Measurements from ENCODE around the gene HSPH1.

The HSPH1 gene

GRCh38 chr13:31129419-31129818, 32.3 kb downstream of the HSPH1 start:
- DNase-seq (ENCODE audit: low read depth, low spot score): no peak
- Histone ChIP-seq H3K4me1 (ENCODE audit: insufficient read depth, insufficient read length) (peaks cover 3% of the 10 kb centered on the region), H3K27me3 (ENCODE audit: insufficient read depth, insufficient read length) (no peaks in the 10 kb centered on the region), H3K9ac (ENCODE audit: insufficient read length, low read depth) (no peak overlapping the region), H3K4me3 (ENCODE audit: insufficient read length, low read depth) (no peak overlapping the region), H3K9me3 (ENCODE audit: insufficient read depth, low read length) (no peaks in the 10 kb centered on the region), H3K36me3 (ENCODE audit: insufficient read depth, insufficient read length, low read length) (no peaks in the 10 kb centered on the region)
- no peak for TF ChIP-seq ZNF274 (IDR thresholded peaks at IDR 0.05; ENCODE audit: low read depth, low read length)
- TF ChIP-seq YY1 (IDR thresholded peaks at IDR 0.05; ENCODE audit: insufficient read depth, insufficient read length): no peak
- TF ChIP-seq SUZ12 (IDR thresholded peaks at IDR 0.05; ENCODE audit: extremely low read depth, insufficient read depth, insufficient read length): no peak

- Histone ChIP-seq H3K36me3 (ENCODE audit: insufficient read depth, insufficient read length, low read length) (no peaks in the 10 kb centered on the region), H3K27me3 (ENCODE audit: insufficient read depth, insufficient read length) (no peaks in the 10 kb centered on the region), H3K4me1 (ENCODE audit: insufficient read depth, insufficient read length) (no peaks in the 10 kb centered on the region), H3K9me3 (ENCODE audit: insufficient read depth, low read length) (no peaks in the 10 kb centered on the region), H3K4me3 (ENCODE audit: insufficient read length, low read depth) (no peak overlapping the region), H3K9ac (ENCODE audit: insufficient read length, low read depth) (no peak overlapping the region)
- TF ChIP-seq YY1 (IDR thresholded peaks at IDR 0.05; ENCODE audit: insufficient read depth, insufficient read length) (no peak), ZNF274 (IDR thresholded peaks at IDR 0.05; ENCODE audit: low read depth, low read length) (no peak), SUZ12 (IDR thresholded peaks at IDR 0.05; ENCODE audit: extremely low read depth, insufficient read depth, insufficient read length) (no peak)
- no peak for DNase-seq (ENCODE audit: low read depth, low spot score)
Measured at GRCh38 chr13:31124204-31124603, 37.5 kb downstream of the HSPH1 start.

DNA sequence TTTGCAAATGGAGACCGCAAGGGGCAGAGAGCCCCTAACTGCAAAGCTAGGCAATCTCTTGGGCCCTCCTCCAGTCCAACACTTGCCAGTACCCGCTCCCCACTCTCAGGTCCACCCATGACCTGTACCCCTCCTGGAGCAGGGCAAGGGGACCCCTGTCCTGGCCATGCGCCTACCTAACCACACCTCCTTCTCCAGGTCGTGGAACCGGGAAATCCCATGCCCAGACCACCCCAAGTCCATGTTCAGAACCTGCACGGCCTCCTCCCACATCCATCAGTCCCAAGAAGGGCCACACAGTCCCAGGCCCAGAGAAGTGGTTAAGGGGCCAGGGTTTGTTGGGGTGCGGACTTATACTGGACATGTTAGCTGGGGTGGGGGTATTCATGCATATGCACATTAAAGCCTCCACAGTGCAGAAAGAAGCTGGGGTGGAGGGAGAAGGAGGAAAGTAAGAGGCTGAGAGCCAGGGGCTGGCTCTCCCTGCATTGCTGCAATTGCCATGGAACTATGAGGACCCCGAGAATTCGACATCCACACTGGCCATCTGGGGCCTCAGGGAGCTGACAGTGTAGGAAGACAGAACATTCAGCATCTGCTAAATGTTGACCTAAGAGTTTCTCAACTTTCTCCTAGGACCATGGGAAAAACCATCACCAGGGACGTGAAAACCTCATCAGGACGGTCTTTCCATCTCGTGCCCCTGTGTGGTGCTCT, 39.0 kb downstream of the HSPH1 start:
- TF ChIP-seq ZNF274 (IDR thresholded peaks at IDR 0.05; ENCODE audit: low read depth, low read length) (no peak), SUZ12 (IDR thresholded peaks at IDR 0.05; ENCODE audit: extremely low read depth, insufficient read depth, insufficient read length) (no peak), YY1 (IDR thresholded peaks at IDR 0.05; ENCODE audit: insufficient read depth, insufficient read length) (no peak)
- Histone ChIP-seq H3K4me3 (ENCODE audit: insufficient read length, low read depth) (no peak overlapping the region), H3K9me3 (ENCODE audit: insufficient read depth, low read length) (no peaks in the 10 kb centered on the region), H3K9ac (ENCODE audit: insufficient read length, low read depth) (no peak overlapping the region), H3K27me3 (ENCODE audit: insufficient read depth, insufficient read length) (no peaks in the 10 kb centered on the region), H3K4me1 (ENCODE audit: insufficient read depth, insufficient read length) (no peaks in the 10 kb centered on the region), H3K36me3 (ENCODE audit: insufficient read depth, insufficient read length, low read length) (no peaks in the 10 kb centered on the region)
- DNase-seq (ENCODE audit: low read depth, low spot score): no peak

DNA sequence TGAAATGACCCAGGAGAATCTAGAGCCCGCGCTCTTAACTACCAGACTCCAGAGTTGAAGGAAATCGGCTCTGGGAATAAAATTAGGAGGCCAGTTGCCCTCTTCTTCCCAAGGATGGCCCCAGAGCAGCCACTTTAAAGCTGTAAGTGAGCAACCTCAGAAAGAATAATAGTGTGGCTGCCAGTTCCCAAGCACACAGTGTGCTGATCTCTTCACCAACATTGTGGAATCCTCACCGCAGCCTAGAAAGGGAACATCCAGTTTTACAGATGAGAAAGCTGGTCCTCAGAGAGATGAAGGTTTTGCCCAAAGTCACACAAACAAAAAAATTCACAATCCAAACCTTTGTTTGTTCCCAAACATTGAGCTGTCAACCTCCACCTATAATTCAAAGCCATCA, 39.6 kb downstream of the HSPH1 start:
- H3K36me3 ChIP-seq (ENCODE audit: insufficient read depth, insufficient read length, low read length): no peaks in the 10 kb centered on the region
- H3K27me3 ChIP-seq (ENCODE audit: insufficient read depth, insufficient read length): no peaks in the 10 kb centered on the region
- no peak overlapping the region for H3K4me3 ChIP-seq (ENCODE audit: insufficient read length, low read depth)
- TF ChIP-seq YY1 (IDR thresholded peaks at IDR 0.05; ENCODE audit: insufficient read depth, insufficient read length) (no peak), SUZ12 (IDR thresholded peaks at IDR 0.05; ENCODE audit: extremely low read depth, insufficient read depth, insufficient read length) (no peak), ZNF274 (IDR thresholded peaks at IDR 0.05; ENCODE audit: low read depth, low read length) (no peak)
- no peak overlapping the region for H3K9ac ChIP-seq (ENCODE audit: insufficient read length, low read depth)
- H3K4me1 ChIP-seq (ENCODE audit: insufficient read depth, insufficient read length): no peaks in the 10 kb centered on the region
- H3K9me3 ChIP-seq (ENCODE audit: insufficient read depth, low read length): no peaks in the 10 kb centered on the region
- no peak for DNase-seq (ENCODE audit: low read depth, low spot score)

DNA sequence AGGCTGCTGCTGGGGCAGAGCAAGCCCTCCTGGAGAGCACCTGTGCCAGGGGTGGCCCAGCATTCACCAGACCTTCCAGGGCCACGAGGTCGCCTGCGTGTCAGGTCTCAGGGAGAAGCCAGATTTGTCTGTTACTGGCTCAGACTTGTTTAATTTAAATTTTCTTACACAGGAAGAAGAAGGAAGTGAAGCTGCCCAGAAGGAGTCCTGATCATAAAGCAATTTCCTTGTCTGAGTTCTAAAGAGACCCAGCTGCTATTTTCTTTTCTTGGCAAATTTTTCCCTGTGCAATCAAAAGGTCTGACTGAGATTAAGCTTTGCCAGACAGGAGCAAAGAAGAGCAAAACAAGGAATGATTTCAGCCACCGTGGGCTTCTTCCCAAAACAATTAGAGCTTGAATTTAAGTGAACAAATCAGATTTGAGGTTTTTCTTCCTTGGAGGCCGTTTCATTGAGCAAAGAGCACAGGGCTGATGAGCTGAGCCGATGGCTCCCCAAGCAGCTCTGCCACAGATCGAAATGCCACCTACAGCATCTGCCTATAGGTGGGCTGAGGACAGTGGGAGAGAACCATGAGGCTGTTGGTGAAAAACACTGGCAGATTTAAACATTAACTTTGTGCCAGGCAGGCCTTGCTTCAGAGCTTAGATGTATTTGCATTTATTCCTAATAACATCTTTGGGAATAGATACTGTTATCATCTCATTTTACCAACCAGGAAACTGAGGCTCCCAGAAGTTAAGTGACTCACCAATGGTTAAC, 40.1 kb downstream of the HSPH1 start:
- Histone ChIP-seq H3K4me3 (ENCODE audit: insufficient read length, low read depth) (no peak overlapping the region), H3K9me3 (ENCODE audit: insufficient read depth, low read length) (no peaks in the 10 kb centered on the region), H3K27me3 (ENCODE audit: insufficient read depth, insufficient read length) (no peaks in the 10 kb centered on the region), H3K4me1 (ENCODE audit: insufficient read depth, insufficient read length) (no peaks in the 10 kb centered on the region), H3K9ac (ENCODE audit: insufficient read length, low read depth) (no peak overlapping the region), H3K36me3 (ENCODE audit: insufficient read depth, insufficient read length, low read length) (no peaks in the 10 kb centered on the region)
- TF ChIP-seq YY1 (IDR thresholded peaks at IDR 0.05; ENCODE audit: insufficient read depth, insufficient read length) (no peak), SUZ12 (IDR thresholded peaks at IDR 0.05; ENCODE audit: extremely low read depth, insufficient read depth, insufficient read length) (no peak), ZNF274 (IDR thresholded peaks at IDR 0.05; ENCODE audit: low read depth, low read length) (no peak)
- DNase-seq (ENCODE audit: low read depth, low spot score): no peak

DNA sequence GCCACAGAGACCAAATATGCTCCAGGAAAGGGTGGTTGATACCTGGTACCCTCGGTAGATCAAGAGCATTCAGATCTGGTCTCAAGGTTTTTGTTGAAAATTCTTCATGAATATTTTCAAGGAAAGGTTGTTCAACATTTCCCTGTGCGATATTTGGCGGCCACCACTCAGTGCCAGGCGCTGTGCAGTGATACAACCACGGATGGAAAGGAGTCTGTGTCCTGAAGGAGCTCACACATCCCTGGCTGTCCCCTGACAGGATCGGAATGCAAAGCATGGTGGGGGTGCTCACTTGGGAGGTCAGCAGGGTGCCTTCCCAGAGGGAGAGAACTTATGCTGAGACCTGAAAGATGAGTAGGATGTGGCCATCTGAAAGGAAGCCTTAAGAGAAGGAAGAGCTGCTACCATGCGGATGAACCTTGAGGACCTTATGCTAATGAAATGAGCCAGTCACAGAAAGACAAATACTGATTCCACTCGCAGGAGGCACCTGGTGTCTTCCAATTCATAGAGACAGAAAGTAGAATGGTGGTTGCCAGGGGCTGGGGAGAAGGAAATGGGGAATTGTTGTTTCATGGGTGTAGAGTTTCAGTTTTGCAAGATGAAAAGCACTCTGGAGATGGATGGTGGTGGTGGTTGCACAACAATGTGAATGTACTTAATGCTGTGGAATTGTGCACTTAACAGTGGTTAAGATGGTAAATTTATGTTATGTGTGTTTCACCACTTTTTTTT, 41.6 kb downstream of the HSPH1 start:
- Histone ChIP-seq H3K4me1 (ENCODE audit: insufficient read depth, insufficient read length) (no peaks in the 10 kb centered on the region), H3K36me3 (ENCODE audit: insufficient read depth, insufficient read length, low read length) (no peaks in the 10 kb centered on the region), H3K9me3 (ENCODE audit: insufficient read depth, low read length) (no peaks in the 10 kb centered on the region), H3K9ac (ENCODE audit: insufficient read length, low read depth) (no peak overlapping the region), H3K4me3 (ENCODE audit: insufficient read length, low read depth) (no peak overlapping the region), H3K27me3 (ENCODE audit: insufficient read depth, insufficient read length) (no peaks in the 10 kb centered on the region)
- DNase-seq (ENCODE audit: low read depth, low spot score): no peak
- no peak for TF ChIP-seq YY1 (IDR thresholded peaks at IDR 0.05; ENCODE audit: insufficient read depth, insufficient read length)
- TF ChIP-seq SUZ12 (IDR thresholded peaks at IDR 0.05; ENCODE audit: extremely low read depth, insufficient read depth, insufficient read length): no peak
- TF ChIP-seq ZNF274 (IDR thresholded peaks at IDR 0.05; ENCODE audit: low read depth, low read length): no peak

- H3K9me3 ChIP-seq (ENCODE audit: insufficient read depth, low read length): no peaks in the 10 kb centered on the region
Measured at GRCh38 chr13:31119526-31119925, 42.2 kb downstream of the HSPH1 start.

More at GRCh38 chr13:31119526-31119925, 42.2 kb downstream of the HSPH1 start:
- H3K27me3 ChIP-seq (ENCODE audit: insufficient read depth, insufficient read length): no peaks in the 10 kb centered on the region
- TF ChIP-seq SUZ12 (IDR thresholded peaks at IDR 0.05; ENCODE audit: extremely low read depth, insufficient read depth, insufficient read length): no peak
- no peak for TF ChIP-seq YY1 (IDR thresholded peaks at IDR 0.05; ENCODE audit: insufficient read depth, insufficient read length)
- no peak for TF ChIP-seq ZNF274 (IDR thresholded peaks at IDR 0.05; ENCODE audit: low read depth, low read length)
- H3K4me1 ChIP-seq (ENCODE audit: insufficient read depth, insufficient read length): no peaks in the 10 kb centered on the region
- no peak for DNase-seq (ENCODE audit: low read depth, low spot score)
- no peak overlapping the region for H3K4me3 ChIP-seq (ENCODE audit: insufficient read length, low read depth)
- H3K9ac ChIP-seq (ENCODE audit: insufficient read length, low read depth): no peak overlapping the region
- no peaks in the 10 kb centered on the region for H3K36me3 ChIP-seq (ENCODE audit: insufficient read depth, insufficient read length, low read length)

Measured in NT2/D1 (cell line).